KMS-11 (cell line): ENCODE data around the gene SCAANT1.
A peak's percentile ranks its signal among the peaks of the same experiment; 100 is the strongest.

ENCODE experiments used
- H2AFZ ChIP-seq: fragments of 200-600 bp; sonication (generic); 2 replicates; pipeline ENCODE4 v1.6.1; 2016; ENCODE audit warnings: antibody characterized with exemption, mixed run types, low read depth
- H3K27ac ChIP-seq: fragments of 200-600 bp; sonication (generic); 2 replicates; pipeline ENCODE4 v1.6.1; 2016; ENCODE audit warnings: mild to moderate bottlenecking, mixed run types
- H3K27me3 ChIP-seq: fragments of 200-600 bp; sonication (generic); 2 replicates; pipeline ENCODE4 v1.6.1; 2017; ENCODE audit warnings: mild to moderate bottlenecking, low read depth, mixed run types, moderate library complexity; ENCODE audit not compliant: insufficient read depth
- H3K36me3 ChIP-seq: fragments of 200-600 bp; sonication (generic); 2 replicates; pipeline ENCODE4 v1.6.1; 2017; ENCODE audit warnings: mild to moderate bottlenecking, mixed run types; ENCODE audit not compliant: insufficient read depth
- H3K4me1 ChIP-seq: fragments of 200-600 bp; sonication (generic); 2 replicates; pipeline ENCODE4 v1.6.1; 2016; ENCODE audit warnings: mild to moderate bottlenecking, low read depth, mixed run types; ENCODE audit not compliant: poor library complexity, severe bottlenecking
- H3K4me2 ChIP-seq: fragments of 200-600 bp; sonication (generic); 2 replicates; pipeline ENCODE4 v1.7.0; 2016; ENCODE audit warnings: mild to moderate bottlenecking, mixed run types
- H3K4me3 ChIP-seq: fragments of 200-600 bp; sonication (generic); IDR thresholded peaks from 2 replicates; pipeline ENCODE4 v1.6.1; 2017; ENCODE audit warnings: low read depth, low read length, mixed read lengths; ENCODE audit not compliant: insufficient read depth
- H3K79me2 ChIP-seq: fragments of 200-600 bp; sonication (generic); 2 replicates; pipeline ENCODE4 v1.6.1; 2016; ENCODE audit warnings: low read depth, mixed run types; ENCODE audit not compliant: insufficient read depth
- H3K9ac ChIP-seq: fragments of 200-600 bp; sonication (generic); 2 replicates; pipeline ENCODE4 v1.6.1; 2016; ENCODE audit warnings: mild to moderate bottlenecking, mixed run types
- H4K20me1 ChIP-seq: fragments of 200-600 bp; sonication (generic); 2 replicates; pipeline ENCODE4 v1.6.1; 2016; ENCODE audit warnings: mild to moderate bottlenecking, mixed run types; ENCODE audit not compliant: insufficient read depth
- TF ChIP-seq, protein P1 (sequence below): fragments of 200-600 bp; sonication (generic); conservative IDR thresholded peaks from 2 replicates; pipeline ENCODE4 v1.6.1; 2017; ENCODE audit warnings: low read depth, mild to moderate bottlenecking, antibody characterized with exemption, low read length, moderate library complexity, mixed read lengths

SCAANT1 gene

DNA sequence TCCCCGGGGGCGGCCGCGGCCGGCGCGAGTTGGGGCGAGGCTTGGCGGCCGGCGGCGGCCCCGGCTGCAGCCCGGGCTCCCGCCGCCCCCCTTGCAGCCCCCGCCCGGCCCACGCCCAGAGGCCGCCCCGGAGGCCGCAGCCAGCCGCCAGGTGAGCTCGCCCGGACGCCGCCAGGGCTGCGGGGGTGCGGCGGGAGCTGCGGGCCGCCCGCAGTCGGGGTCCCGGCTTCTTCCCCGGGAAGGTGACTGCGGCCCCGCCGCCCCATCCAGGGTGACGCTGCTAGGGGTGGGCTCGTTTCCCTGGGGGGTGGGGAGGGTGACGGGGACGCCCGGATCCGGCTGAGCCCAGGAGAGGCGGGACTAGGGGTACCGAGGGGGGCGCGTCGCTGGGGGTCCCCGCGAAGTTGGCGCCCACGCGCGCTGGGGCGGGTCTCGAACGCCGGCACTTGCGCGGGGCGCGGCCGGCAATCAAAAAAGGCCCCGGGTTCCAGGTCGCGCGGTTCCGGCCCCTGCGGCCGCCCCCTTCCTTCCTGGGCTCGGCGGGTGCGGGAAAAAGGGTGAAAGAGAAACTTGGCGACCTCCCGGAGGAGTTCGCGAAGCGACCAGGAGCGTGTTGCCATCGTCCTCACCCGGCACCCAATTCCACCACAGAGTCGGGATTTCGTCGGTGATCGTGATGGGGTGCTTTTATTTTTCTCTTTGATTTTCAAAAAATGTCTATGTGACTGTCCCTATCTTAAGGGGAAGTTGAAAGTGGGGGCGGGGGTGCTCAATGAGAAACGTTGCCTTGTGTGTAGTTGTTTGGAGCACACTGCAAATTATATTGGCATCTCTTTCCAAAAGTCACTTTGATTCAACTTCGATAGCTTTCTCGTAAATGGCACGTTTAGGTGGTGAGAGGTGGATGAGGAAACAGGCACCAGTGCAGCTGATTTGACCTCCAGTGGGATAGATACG, 47.9 kb downstream of the SCAANT1 start:
- H3K9ac ChIP-seq: peak overlapping the region; percentile 81
- peak overlapping the region; percentile 42; the same call in 1 of the 2 replicates for H2AFZ ChIP-seq
- H3K36me3 ChIP-seq: no peaks in the 10 kb centered on the region
- peaks cover 4% of the 10 kb centered on the region for H3K4me1 ChIP-seq
- H3K4me3 ChIP-seq: peak overlapping the region; percentile 39
- H3K27ac ChIP-seq: peak overlapping the region; percentile 63
- peaks cover 38% of the 10 kb centered on the region; the same call in 1 of the 2 replicates for H3K79me2 ChIP-seq
- no peaks in the 10 kb centered on the region for H4K20me1 ChIP-seq
- peak overlapping the region; percentile 73 for H3K4me2 ChIP-seq
- TF ChIP-seq, protein P1, sequence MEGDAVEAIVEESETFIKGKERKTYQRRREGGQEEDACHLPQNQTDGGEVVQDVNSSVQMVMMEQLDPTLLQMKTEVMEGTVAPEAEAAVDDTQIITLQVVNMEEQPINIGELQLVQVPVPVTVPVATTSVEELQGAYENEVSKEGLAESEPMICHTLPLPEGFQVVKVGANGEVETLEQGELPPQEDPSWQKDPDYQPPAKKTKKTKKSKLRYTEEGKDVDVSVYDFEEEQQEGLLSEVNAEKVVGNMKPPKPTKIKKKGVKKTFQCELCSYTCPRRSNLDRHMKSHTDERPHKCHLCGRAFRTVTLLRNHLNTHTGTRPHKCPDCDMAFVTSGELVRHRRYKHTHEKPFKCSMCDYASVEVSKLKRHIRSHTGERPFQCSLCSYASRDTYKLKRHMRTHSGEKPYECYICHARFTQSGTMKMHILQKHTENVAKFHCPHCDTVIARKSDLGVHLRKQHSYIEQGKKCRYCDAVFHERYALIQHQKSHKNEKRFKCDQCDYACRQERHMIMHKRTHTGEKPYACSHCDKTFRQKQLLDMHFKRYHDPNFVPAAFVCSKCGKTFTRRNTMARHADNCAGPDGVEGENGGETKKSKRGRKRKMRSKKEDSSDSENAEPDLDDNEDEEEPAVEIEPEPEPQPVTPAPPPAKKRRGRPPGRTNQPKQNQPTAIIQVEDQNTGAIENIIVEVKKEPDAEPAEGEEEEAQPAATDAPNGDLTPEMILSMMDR: no peak
- H3K27me3 ChIP-seq: no peaks in the 10 kb centered on the region

DNA sequence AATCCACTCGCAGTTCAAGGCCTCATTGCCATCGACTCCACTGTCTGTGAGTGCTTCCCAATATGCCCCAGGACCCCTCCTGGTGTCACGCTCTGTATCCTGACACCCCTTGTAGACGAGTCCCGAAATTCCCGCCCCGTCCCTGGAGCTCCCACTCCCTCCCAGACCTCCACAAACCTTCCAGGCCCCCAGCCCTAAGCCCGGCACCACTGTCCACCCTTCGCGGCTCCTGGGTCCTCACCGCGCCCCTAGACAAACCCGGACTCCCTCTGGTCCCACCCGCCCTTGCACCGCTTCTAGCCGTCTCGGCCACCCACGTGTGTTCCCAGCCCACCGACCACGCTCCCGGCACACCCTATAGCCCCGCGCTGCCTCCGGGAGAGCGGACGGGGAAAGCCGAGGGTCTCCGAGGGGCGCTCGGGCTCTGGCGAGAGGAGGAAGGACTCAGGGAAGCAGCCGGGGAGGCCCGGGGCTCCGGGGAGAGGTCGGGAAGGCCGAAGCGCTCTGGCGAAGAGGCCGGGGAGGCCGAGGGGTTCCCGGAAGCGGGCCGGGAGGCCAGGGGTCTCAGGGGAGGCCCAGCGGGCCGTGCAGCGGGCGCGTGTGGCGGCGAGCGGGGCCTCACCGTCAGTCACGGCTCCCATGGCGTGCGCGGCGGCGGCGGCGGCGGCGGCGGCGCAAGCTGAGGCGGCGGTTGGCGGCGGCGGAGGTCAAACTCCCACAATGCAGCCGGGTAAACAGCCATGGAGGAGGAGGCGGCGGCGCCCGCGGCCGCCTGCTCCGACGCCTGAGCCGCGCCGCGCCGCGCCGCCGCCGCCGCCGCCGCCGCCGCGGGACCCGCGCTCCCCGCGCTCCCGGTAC, 48.8 kb downstream of the SCAANT1 start, which contains the start of the genes ATXN7 and THOC7:
TSS of gene ATXN7 (plus strand) at position 718 of the 858 bp plus-strand sequence. CDS start 48,732 bp downstream, outside the sequence.
TSS of gene THOC7 (minus strand) at position 656 of the 858 bp plus-strand sequence. CDS start at position 641, 15 bp downstream.
- peaks cover 30% of the 10 kb centered on the region; the same call in 1 of the 2 replicates for H3K79me2 ChIP-seq
- H3K4me1 ChIP-seq: peaks cover 4% of the 10 kb centered on the region
- H3K4me2 ChIP-seq: peak within 1 kb of the TSS; percentile 73
- TF ChIP-seq, protein P1: no peak
- H3K27me3 ChIP-seq: no peaks in the 10 kb centered on the region
- peak within 1 kb of the TSS; percentile 98 for H3K9ac ChIP-seq
- H2AFZ ChIP-seq: peak within 1 kb of the TSS; percentile 78
- H3K27ac ChIP-seq: peak within 1 kb of the TSS; percentile 82
- H4K20me1 ChIP-seq: no peaks in the 10 kb centered on the region
- peak within 1 kb of the TSS; percentile 39 for H3K4me3 ChIP-seq
- no peaks in the 10 kb centered on the region for H3K36me3 ChIP-seq

DNA sequence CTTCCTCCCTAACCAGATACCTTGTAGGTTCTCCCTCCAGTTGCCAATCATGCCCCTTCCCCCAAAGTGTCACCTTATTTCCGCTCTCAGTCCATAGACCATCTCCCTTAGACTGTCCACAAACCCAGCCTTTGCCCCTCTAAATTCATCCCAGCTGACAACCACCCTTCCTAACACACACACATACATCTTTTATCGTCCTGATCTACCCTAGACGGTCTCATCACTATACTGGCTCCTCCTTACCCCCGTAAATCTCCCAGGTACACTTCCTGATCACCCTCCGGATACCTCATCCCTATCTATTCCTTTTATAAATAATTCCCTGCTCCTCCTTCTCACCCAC, 49.4 kb downstream of the SCAANT1 start:
- Histone ChIP-seq H3K79me2 (peaks cover 31% of the 10 kb centered on the region; the same call in 1 of the 2 replicates), H3K27ac (peak overlapping the region; percentile 82; the same call in 1 of the 2 replicates), H3K4me3 (no peak overlapping the region), H3K27me3 (no peaks in the 10 kb centered on the region), H3K9ac (peak overlapping the region; percentile 98), H4K20me1 (no peaks in the 10 kb centered on the region), H3K36me3 (no peaks in the 10 kb centered on the region), H2AFZ (peak overlapping the region; percentile 78; the same call in 1 of the 2 replicates), H3K4me2 (peak overlapping the region; percentile 73), H3K4me1 (peaks cover 4% of the 10 kb centered on the region)
- TF ChIP-seq, protein P1: no peak
